Vagina (tissue), 2 donors: Measurements from ENCODE around the gene RALA.

Source experiments
- CTCF ChIP-seq, 3 experiments: fragments of 450-650 bp in 2 of 3; fragments of 200-600 bp in 1 of 3; sonication (generic) in 1 of 3; IDR thresholded peaks; one replicate each; pipeline ENCODE4 v1.5.1; 2017 to 2019; ENCODE audit warnings: antibody characterized with exemption in 3 of 3, mild to moderate bottlenecking in 2 of 3, moderate library complexity in 2 of 3
- POLR2AphosphoS5 ChIP-seq, 2 donors: sonication (generic); formaldehyde crosslinking; IDR thresholded peaks; one replicate each; pipeline ENCODE4 v1.9.0; 2017; ENCODE audit warnings: antibody characterized with exemption in 2 of 2, mild to moderate bottlenecking in 2 of 2, low read depth in 1 of 2; ENCODE audit not compliant: insufficient read depth in 1 of 2

DNA sequence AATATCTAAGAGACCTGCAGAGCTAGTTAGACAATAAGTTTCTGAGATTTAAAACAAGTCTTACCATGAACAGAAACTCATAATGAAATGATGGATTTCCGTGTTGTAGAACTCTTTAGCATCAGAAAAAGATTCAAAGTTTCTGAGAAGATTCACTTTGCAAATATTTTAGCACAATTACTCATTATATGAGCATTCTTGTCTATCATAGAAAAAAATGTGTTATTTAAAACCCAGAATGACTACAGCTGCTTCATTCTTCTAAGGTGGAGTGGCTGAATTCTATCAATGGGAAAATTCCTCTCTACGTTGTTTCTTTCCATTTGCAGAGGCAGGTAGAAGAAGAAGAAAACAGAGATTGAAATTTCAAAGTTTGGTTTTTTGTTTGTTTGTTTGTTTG lies 21.0 kb upstream of the RALA start:
- no peak for TF ChIP-seq POLR2AphosphoS5 (IDR thresholded peaks at IDR 0.05; ENCODE audit: insufficient read depth in 1 of 2, low read depth in 1 of 2)
- no peak for TF ChIP-seq CTCF (IDR thresholded peaks at IDR 0.05)
